ENCODE data around the gene PAK5.

The PAK5 gene

GRCh38 chr20:9775176-9775575, 63.7 kb downstream of the PAK5 start:
- no peak for DNase-seq

GRCh38 chr20:9769954-9770353, 68.9 kb downstream of the PAK5 start:
- DNase-seq = no peak

GRCh38 chr20:9761476-9761875, 77.4 kb downstream of the PAK5 start:
- DNase-seq = no peak

GRCh38 chr20:9759392-9759791, 79.5 kb downstream of the PAK5 start:
- DNase-seq = no peak

- DNase-seq = no peak
Observed at GRCh38 chr20:9758752-9759151, 80.1 kb downstream of the PAK5 start.

- no peak for DNase-seq
Observed at GRCh38 chr20:9756660-9757059, 82.2 kb downstream of the PAK5 start.

- no peak for DNase-seq
Observed at GRCh38 chr20:9755301-9755700, 83.6 kb downstream of the PAK5 start.

- no peak for DNase-seq
Observed at GRCh38 chr20:9744551-9744950, 94.3 kb downstream of the PAK5 start.

GRCh38 chr20:9743871-9744270, 95.0 kb downstream of the PAK5 start:
- DNase-seq = no peak

GRCh38 chr20:9742821-9743220, 96.1 kb downstream of the PAK5 start:
- DNase-seq = no peak

GRCh38 chr20:9741996-9742395, 96.9 kb downstream of the PAK5 start:
- DNase-seq = no peak

GRCh38 chr20:9740486-9740885, 98.4 kb downstream of the PAK5 start:
- no peak for DNase-seq

- no peak for DNase-seq
Observed at GRCh38 chr20:9739991-9740390, 98.9 kb downstream of the PAK5 start.

- DNase-seq = no peak
Observed at GRCh38 chr20:9736373-9736772, 102.5 kb downstream of the PAK5 start.

GRCh38 chr20:9723501-9724202, 115.2 kb downstream of the PAK5 start:
- DNase-seq = no peak

GRCh38 chr20:9711872-9712271, 127.0 kb downstream of the PAK5 start:
- DNase-seq = no peak

GRCh38 chr20:9710685-9711084, 128.2 kb downstream of the PAK5 start:
- DNase-seq = no peak

GRCh38 chr20:9705722-9706476, 133.0 kb downstream of the PAK5 start:
- no peak for DNase-seq

GRCh38 chr20:9699181-9699580, 139.7 kb downstream of the PAK5 start:
- DNase-seq = no peak

- no peak for DNase-seq
Observed at GRCh38 chr20:9689041-9689440, 149.8 kb downstream of the PAK5 start.

GRCh38 chr20:9686866-9687265, 152.0 kb downstream of the PAK5 start:
- DNase-seq = no peak

GRCh38 chr20:9686455-9686854, 152.4 kb downstream of the PAK5 start:
- DNase-seq = no peak

- DNase-seq = no peak
Observed at GRCh38 chr20:9686001-9686400, 152.9 kb downstream of the PAK5 start.

GRCh38 chr20:9685011-9685410, 153.9 kb downstream of the PAK5 start:
- no peak for DNase-seq
